B cell (primary cell): ENCODE data around the gene CTDP1.

Experiments
- EZH2 ChIP-seq: IDR thresholded peaks from 2 replicates; pipeline ENCODE4 v1.6.1; 2012; ENCODE audit warnings: borderline replicate concordance, low read depth, mild to moderate bottlenecking, moderate library complexity, low read length; ENCODE audit not compliant: insufficient read depth, poor library complexity, severe bottlenecking
- TF ChIP-seq, protein P1 (sequence below): fragments of 200-600 bp; IDR thresholded peaks from one replicate; pipeline ENCODE4 v1.8.0; 2022; ENCODE audit warnings: antibody characterized with exemption, mild to moderate bottlenecking

DNA sequence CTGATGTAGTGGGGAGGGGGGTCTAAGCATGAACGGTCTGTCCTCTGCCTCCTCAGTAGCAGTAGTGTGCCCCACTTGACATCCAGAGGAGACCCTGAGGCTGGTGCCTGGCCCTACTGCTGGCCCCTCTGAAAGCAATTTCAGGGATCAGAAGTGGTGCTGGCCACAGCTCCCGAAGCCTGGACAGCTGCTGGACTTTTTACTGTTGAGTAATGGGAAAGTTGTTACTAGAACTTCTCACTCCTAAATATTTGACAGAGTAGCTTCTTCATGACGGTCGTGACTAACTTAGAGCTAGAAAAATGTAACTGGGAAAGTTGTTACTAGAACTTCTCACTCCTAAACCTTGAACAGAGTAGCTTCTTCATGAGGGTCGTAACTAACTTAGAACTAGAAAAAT lies 23.3 kb downstream of the CTDP1 start:
- TF ChIP-seq, protein P1, sequence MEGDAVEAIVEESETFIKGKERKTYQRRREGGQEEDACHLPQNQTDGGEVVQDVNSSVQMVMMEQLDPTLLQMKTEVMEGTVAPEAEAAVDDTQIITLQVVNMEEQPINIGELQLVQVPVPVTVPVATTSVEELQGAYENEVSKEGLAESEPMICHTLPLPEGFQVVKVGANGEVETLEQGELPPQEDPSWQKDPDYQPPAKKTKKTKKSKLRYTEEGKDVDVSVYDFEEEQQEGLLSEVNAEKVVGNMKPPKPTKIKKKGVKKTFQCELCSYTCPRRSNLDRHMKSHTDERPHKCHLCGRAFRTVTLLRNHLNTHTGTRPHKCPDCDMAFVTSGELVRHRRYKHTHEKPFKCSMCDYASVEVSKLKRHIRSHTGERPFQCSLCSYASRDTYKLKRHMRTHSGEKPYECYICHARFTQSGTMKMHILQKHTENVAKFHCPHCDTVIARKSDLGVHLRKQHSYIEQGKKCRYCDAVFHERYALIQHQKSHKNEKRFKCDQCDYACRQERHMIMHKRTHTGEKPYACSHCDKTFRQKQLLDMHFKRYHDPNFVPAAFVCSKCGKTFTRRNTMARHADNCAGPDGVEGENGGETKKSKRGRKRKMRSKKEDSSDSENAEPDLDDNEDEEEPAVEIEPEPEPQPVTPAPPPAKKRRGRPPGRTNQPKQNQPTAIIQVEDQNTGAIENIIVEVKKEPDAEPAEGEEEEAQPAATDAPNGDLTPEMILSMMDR: no peak
- no peak for TF ChIP-seq EZH2
